Measurements from ENCODE around the gene NTRK1.

Gene NTRK1

GRCh38 chr1:156865865-156866248 lies 5.2 kb downstream of the NTRK1 start:
- Histone ChIP-seq H3K4me3 (ENCODE audit: low read depth, low read length) (no peak overlapping the region), H3K9me3 (ENCODE audit: control insufficient read depth, insufficient read depth, low read depth, low read length) (no peaks in the 10 kb centered on the region), H3K4me1 (ENCODE audit: control insufficient read depth, insufficient read depth, low read length) (no peaks in the 10 kb centered on the region), H3K36me3 (ENCODE audit: control insufficient read depth in 2 of 2, insufficient read depth in 1 of 2, low read length in 2 of 2) (no peaks in the 10 kb centered on the region), H3K27ac (ENCODE audit: extremely low read depth, low read depth, low read length) (no peak overlapping the region)
- TF ChIP-seq ATF2 (tag by site-specific recombination; IDR thresholded peaks at IDR 0.05; ENCODE audit: low read depth) (peak; percentile 63; the same call in 1 of the 2 replicates), ZNF19 (tag by site-specific recombination; IDR thresholded peaks at IDR 0.05; ENCODE audit: low read depth) (no peak), ZNF580 (tag by site-specific recombination; IDR thresholded peaks at IDR 0.05) (peak; percentile 49; the same call in 1 of the 2 replicates)
- ChIA-PET CTCF (interaction anchor here (0.6 to 2.5 kb wide), 3 partner anchors 8 to 206 kb away, joined by 3 to 19 read pairs (median 3); no protein-coding TSS in a partner anchor), POLR2A (no interaction called here)

GRCh38 chr1:156866249-156866909 lies 5.7 kb downstream of the NTRK1 start:
- H3K27ac ChIP-seq (ENCODE audit: extremely low read depth, low read depth, low read length) = no peak overlapping the region
- CTCF ChIA-PET = interaction anchor here (1.0 kb wide), 1 partner anchor 207 kb away, joined by 3 read pairs; no protein-coding TSS in a partner anchor
- TF ChIP-seq ZSCAN4 (tag by site-specific recombination; IDR thresholded peaks at IDR 0.05) = no peak
- 0 out of 2 replicates have a peak, but pooled peaks have one; percentile 38 for TF ChIP-seq ZNF398 (tag by site-specific recombination; IDR thresholded peaks at IDR 0.05)
- peak; percentile 75 for TF ChIP-seq ZNF341 (tag by site-specific recombination; IDR thresholded peaks at IDR 0.05; ENCODE audit: low read depth)
- POLR2A ChIA-PET = no interaction called here
- no peak overlapping the region for H3K4me3 ChIP-seq (ENCODE audit: low read depth, low read length)
- H3K4me1 ChIP-seq (ENCODE audit: control insufficient read depth, insufficient read depth, low read length) = no peaks in the 10 kb centered on the region
- H3K36me3 ChIP-seq (ENCODE audit: control insufficient read depth in 2 of 2, insufficient read depth in 1 of 2, low read length in 2 of 2) = no peaks in the 10 kb centered on the region
- no peaks in the 10 kb centered on the region for H3K9me3 ChIP-seq (ENCODE audit: control insufficient read depth, insufficient read depth, low read depth, low read length)

- H3K4me3 ChIP-seq (ENCODE audit: low read depth, low read length) = no peak overlapping the region
- H3K4me1 ChIP-seq (ENCODE audit: control insufficient read depth, insufficient read depth, low read length) = no peaks in the 10 kb centered on the region
- H3K9me3 ChIP-seq (ENCODE audit: control insufficient read depth, insufficient read depth, low read depth, low read length) = no peaks in the 10 kb centered on the region
- CTCF ChIA-PET = interaction anchor here (1.8 to 2.4 kb wide), 2 partner anchors 59 to 179 kb away, joined by 5 to 8 read pairs; no protein-coding TSS in a partner anchor
- TF ChIP-seq CTCF (tag by site-specific recombination; IDR thresholded peaks at IDR 0.05) = peak; percentile 24; the same call in 1 of the 2 replicates
- no peak for TF ChIP-seq ZNF114 (tag by site-specific recombination; IDR thresholded peaks at IDR 0.05)
- peak; percentile 4; the same call in 1 of the 2 replicates for TF ChIP-seq GLIS2 (tag by site-specific recombination; IDR thresholded peaks at IDR 0.05)
- TF ChIP-seq ZNF596 (tag by site-specific recombination; IDR thresholded peaks at IDR 0.05) = no peak
- POLR2A ChIA-PET = no interaction called here
- H3K27ac ChIP-seq (ENCODE audit: extremely low read depth, low read depth, low read length) = no peak overlapping the region
- H3K36me3 ChIP-seq (ENCODE audit: control insufficient read depth in 2 of 2, insufficient read depth in 1 of 2, low read length in 2 of 2) = no peaks in the 10 kb centered on the region
Measured at GRCh38 chr1:156868341-156868740, 7.7 kb downstream of the NTRK1 start.

Data from HEK293 (cell line).